NCI-H774 (cell line): ENCODE results near the gene NAA20.
"Not testable (repeated sequence)": the region's sequence is repeated elsewhere in the genome, so short reads cannot be mapped to it uniquely, and the experiment has no call there.

Experiments used
- DNase-seq: peaks from one replicate; lab custom pipeline; 2025; lab: John Stamatoyannopoulos, UW

Gene NAA20

GRCh38 chr20:19991854-19992253 lies 25.3 kb upstream of the NAA20 start:
- DNase-seq, result no peak

DNA sequence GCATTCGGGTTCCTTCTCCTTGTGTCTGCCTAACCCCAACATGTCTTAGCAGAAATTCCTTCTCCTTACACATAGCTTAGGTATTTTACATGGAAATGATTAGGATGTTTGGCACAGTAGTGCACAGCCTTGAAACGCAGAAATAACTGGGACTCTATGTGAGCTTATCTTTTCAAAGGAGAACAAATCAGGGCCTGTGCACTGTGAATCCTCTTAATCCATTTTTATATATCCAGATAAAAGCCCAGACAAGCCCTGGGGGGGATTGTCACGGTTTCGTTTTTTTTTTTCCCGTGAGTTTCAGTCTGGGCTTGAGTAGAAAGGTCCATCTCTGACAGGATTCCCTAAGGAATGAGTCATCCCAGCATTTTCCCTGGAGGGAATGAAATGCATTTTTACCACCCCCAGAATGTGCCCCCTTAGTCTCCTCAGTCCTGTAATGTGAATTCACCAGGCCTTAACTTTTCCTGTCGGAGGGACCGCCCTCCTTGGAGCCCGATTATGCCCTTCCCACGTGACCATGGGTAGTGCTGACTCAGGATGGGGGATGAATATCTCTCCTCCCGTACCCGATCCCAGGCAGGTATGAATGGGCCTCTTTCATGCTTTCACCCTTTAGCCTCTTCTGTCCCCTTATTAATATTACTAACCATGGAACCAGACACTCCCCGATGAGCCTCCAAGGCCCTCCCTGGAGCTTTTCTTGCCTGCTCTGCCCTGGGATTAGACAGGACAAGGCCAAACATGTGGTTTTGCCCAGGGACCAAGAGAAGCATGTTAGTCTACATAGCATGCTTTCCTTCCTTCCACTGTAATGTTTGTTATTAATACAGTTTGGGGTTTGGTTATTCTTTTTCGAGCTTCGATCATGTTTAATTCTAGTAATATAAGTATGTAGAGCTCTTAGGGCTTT lies 23.9 kb upstream of the NAA20 start:
- no peak for DNase-seq

GRCh38 chr20:19993958-19994669 lies 23.0 kb upstream of the NAA20 start:
- no peak for DNase-seq

DNA sequence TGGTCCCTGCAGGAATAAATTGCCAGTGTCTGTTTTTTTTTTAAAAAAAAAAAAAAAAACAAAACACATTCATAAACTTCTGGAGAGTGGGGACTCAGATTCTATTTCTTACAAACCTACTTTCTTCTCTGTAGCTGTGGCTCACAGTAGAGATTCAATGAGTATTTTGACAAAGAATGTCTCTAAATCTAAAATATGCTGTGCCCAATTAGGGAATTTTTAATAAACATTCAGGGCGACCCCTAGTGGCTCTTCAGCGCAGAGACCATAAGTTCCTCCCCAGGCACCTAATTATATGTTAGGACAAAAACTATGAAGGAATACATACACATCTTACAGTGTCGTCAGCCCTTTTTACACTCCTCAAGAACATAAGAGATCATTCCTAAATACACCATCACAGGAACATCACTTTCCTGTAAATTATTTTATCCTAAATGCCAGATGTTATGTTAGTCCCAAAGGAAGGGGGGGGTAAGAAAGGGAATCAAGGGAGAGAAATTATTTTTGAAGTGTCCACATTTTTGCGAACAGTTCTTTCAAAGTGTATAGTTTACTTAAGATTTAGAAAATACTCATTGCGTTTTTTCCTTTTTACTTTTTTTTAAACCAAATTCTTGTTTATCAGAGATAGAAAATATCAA lies 21.8 kb upstream of the NAA20 start:
- DNase-seq, result peak; percentile 20

GRCh38 chr20:19996222-19996621 lies 20.9 kb upstream of the NAA20 start:
- DNase-seq, result no peak

GRCh38 chr20:19996917-19997316 lies 20.2 kb upstream of the NAA20 start:
- DNase-seq, result no peak

- no peak for DNase-seq
These were observed 18.0 kb upstream of the NAA20 start for GRCh38 chr20:19998990-19999705.

GRCh38 chr20:20000211-20000968 lies 16.8 kb upstream of the NAA20 start:
- DNase-seq, result no peak

DNA sequence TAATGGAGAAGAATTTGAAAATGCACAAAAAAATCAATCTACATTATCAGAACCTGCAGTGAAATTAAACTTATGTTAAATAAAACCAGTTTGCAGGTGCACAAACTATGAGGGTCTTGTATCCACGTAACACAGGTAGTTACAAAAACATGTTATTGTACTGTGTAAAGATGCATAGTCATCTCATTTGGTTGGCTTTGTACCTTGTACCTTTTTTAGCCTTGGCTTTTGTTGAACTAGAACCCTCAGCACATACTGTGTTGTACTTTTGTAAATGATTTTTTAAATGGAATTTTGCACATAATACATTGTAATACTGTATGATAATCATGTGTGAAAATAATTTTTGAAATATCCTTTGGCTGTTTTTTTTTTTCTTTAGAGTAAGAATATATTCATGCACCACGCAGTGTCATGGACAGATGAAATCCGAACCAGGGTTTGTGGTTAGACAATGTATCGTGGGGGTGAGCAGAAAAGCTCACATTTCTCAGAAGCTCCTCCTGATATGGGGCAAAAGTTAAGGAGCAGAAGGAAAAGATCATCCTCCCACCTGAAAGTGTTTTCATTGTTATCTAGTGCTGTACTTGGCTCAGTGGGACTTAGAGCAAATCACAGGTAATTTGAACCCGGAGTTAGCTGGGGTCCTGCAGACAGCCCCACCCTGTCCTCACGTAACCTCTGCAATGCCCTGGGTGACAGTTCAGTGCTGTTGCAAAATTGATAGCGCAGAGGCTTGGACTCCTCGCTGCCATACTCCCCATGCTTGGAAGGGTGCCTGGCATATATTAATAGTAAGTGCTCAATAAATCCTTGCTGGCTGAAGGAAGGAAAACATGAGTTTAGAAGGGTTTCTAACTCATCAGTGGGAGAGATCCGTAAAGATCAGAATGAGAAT lies 14.8 kb upstream of the NAA20 start:
- DNase-seq, result no peak

DNA sequence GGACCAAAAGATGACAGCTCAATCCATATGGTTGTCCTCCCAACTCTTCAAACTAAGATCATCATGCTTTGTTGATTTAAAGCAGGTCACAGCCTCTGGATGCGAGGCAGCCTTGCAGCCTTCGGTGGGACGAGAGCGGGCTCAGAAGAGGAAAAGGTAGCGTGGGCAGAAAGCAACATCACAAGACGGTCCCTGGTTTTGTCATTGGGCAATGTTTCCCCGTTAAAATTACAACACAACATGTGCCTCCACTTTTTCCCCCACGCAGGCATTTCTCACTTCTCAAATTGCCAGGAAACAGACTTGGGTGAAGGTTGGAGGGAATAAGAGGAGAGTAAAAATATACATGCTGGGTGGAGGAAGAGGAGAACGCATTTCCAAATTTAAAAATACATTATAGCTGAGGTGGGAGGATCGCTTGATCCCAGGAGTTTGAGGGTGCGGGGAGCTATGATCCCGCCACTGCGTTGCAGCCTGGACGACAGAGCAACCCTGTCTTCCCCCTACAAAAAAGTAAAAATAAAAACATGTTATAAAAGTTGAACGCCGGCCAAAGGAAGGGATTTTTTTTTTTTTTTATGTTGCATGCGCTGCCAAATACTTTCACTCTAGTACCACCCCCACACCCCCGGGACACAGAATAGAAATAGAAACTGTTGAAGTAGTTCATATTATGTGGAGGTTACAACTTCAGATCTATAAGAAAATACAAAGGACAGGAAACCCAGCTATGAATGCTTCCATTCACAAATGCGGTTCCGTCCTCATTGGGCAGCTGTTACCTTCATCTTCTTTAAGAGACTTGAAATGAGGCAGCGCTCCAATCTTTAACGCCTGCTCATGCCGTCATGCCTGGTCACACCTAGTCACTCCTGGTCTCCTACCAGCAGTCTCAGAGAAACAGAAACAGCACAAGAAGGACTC lies 13.9 kb upstream of the NAA20 start:
- no peak for DNase-seq

GRCh38 chr20:20003955-20004322 lies 13.2 kb upstream of the NAA20 start:
- not testable (repeated sequence) for DNase-seq

DNA sequence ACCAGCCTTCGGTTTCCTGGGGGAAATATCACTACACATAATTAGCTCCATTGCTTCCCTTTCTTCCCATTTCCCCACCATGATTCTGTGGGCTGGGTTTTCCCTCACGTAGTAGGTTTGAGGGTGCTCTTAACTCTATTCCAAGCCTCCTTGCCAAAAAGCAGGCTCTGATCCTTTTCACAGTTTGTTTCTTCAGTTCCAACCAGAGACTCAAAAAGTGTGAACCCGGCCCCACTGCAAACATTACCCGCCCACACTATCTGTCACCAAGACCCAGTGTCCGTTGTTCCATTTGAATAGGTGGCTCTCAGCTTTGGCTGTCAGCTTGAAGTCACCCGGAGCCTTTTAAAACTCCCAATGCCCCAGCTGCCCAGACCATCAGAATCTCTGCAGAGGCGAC lies 11.8 kb upstream of the NAA20 start:
- DNase-seq, result no peak

DNA sequence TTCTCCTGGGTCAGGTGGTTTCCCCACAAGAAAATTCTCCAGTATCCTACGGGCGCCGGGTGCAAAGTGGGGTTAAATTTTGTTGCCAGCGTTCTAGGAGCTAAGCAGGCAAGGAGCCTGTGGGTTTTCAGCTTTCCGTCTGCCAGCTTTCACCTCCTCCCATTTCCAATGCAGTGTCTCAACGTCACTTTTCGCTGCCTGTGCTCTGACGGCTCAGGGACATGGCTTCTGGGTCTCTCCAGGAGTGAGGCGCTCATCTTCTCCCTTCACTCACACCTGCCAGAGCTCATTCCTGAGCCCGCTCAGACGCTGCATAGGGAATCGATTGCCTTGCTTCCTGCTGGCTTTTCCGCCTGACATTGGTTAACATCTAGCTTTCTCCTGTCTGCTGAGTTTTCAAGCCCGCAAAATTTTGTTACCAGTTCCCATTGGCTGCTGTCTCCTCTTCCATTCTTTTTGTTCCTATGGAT lies 7.3 kb upstream of the NAA20 start:
- no peak for DNase-seq

- peak; percentile 40 for DNase-seq
These were observed 6.3 kb upstream of the NAA20 start for GRCh38 chr20:20010639-20011500.

DNA sequence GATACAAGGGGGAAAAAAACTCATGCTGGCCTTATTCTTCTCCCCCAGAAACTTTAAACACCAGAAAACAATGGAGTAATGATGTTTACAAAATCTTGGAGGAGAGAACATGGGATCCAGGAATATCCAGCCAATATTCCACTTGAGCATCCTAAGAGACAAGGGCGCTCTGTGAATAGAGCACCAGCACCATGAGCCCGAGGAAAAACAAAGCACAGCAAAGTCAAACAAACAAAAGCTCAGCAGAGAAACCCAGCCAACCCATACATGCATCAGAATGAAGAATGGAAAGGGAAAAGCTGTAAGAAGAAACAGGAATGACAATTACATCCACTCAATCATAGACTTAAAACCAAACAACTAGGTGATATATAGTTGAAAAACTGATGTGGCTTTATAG lies 4.6 kb upstream of the NAA20 start:
- DNase-seq, result no peak

DNA sequence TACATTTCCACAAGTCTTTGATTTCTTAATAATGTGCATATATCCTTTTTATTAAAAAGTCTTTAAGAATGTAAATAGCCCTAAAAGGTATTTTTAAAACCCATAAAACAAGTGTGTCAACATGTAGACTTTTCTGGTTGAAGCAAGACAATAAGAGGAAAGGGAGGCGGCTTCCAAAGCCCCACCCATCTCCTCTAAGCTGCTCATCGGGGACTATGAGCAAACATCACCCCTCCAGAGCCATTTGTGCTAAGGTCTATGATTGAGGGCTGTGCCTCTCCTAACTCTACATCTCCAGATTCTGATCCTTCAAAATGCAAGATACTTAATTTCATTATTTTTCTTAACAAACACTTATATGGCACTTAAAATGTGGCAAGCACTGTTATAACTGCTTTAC lies 2.5 kb upstream of the NAA20 start:
- DNase-seq, result no peak

- DNase-seq, result no peak
These were observed 653 bp downstream of the NAA20 start for GRCh38 chr20:20017844-20018185.

- DNase-seq, result no peak
These were observed 1.2 kb downstream of the NAA20 start for GRCh38 chr20:20018366-20018765.
